HK-2 (cell line): ENCODE data around the gene SNX1.

Experiments
- DNase-seq: peaks from one replicate; pipeline ENCODE4 v3.0.0-alpha.2; 2018; ENCODE audit not compliant: unreplicated experiment

Gene SNX1

GRCh38 chr15:64146041-64146440 is 50.3 kb downstream of the SNX1 start:
- DNase-seq = no peak

- DNase-seq = no peak
Measured at GRCh38 chr15:64146520-64146884, 50.7 kb downstream of the SNX1 start.

- DNase-seq = no peak
Measured at GRCh38 chr15:64146885-64147681, 51.3 kb downstream of the SNX1 start.

DNA sequence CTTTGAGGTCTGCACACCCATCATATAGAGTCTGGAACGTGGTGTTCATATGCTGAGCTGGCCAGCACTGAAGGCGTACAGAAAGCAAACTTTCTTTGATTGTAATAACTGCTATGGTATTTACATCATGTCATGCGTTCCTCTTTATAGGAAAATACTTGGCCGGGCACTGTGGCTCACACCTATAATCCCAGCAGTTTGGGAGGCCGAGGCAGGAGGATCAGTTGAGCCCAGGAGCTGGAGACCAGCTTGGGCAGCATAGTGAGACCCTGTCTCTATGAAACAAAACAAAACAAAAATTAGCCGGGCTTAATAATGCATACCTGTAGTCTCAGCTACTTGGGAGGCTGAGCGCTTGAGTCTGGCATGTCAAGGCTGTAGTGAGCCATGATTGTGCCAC is 52.4 kb downstream of the SNX1 start:
- DNase-seq = no peak

DNA sequence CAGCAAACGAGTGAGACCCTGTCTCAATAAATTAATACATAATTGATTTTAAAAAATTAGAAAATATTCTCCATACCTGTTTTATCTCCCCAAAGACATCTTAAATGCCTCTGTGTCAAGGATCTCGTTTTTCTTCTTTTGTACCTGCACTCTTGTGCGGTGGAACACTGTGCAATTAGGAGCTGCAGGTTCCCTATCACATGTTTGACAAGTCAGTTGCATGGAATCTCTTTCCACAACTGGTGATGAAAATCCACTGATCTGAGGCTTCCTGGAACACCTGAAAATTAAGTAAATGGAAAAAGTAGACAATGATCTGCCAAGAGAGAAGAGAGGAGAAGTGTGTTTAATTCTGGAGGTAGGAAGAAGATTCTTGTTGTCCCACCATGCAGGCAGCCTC is 52.8 kb downstream of the SNX1 start:
- DNase-seq = no peak

- DNase-seq = no peak
Measured at GRCh38 chr15:64149424-64149823, 53.6 kb downstream of the SNX1 start.

- DNase-seq = no peak
Measured at GRCh38 chr15:64149893-64150578, 54.3 kb downstream of the SNX1 start.

DNA sequence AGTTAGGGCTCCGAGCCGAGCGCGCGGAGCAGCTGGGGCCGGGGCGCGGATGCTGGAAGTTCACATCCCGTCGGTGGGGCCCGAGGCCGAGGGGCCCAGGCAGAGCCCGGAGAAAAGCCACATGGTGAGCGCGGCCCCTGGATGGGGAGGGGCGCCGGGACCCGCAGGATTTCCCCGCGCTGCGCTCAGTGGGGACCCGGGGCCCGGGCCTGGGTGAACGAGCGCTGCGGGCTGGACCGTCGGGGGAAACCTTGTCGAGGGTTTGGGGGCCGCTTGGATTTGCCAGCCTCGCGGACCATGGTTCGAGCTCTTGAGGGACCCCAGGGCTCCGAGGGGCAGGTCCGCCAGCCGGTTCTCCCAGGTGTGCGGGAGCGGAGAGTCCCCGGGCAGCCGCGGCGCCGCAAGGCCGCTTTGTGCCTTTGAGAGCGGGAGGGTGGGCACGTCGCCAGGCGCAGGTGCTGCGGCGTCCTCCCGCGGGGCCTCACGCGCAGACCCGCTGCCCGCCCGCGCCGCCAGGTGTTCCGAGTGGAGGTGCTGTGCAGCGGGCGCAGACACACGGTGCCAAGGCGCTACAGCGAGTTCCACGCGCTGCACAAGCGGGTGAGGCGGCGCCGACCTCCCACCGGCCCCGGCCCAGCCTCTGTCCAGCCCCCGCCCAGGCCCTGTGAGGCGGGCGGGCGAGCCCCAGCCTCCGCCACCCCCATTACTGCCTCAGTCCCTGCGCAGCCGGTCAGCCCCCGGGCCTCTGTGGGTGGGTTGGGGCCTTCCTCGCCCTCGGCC is 56.1 kb downstream of the SNX1 start, which contains the start of gene SNX22:
Gene SNX22, plus strand, starts transcription at position 5 of the 780 bp plus-strand sequence. Its CDS starts 45 bp downstream, at position 50.
- DNase-seq = peak; percentile 19

GRCh38 chr15:64152507-64153387 is 57.0 kb downstream of the SNX1 start:
- DNase-seq = no peak

- DNase-seq = peak; percentile 83
Measured at GRCh38 chr15:64153480-64154367, 57.9 kb downstream of the SNX1 start.

DNA sequence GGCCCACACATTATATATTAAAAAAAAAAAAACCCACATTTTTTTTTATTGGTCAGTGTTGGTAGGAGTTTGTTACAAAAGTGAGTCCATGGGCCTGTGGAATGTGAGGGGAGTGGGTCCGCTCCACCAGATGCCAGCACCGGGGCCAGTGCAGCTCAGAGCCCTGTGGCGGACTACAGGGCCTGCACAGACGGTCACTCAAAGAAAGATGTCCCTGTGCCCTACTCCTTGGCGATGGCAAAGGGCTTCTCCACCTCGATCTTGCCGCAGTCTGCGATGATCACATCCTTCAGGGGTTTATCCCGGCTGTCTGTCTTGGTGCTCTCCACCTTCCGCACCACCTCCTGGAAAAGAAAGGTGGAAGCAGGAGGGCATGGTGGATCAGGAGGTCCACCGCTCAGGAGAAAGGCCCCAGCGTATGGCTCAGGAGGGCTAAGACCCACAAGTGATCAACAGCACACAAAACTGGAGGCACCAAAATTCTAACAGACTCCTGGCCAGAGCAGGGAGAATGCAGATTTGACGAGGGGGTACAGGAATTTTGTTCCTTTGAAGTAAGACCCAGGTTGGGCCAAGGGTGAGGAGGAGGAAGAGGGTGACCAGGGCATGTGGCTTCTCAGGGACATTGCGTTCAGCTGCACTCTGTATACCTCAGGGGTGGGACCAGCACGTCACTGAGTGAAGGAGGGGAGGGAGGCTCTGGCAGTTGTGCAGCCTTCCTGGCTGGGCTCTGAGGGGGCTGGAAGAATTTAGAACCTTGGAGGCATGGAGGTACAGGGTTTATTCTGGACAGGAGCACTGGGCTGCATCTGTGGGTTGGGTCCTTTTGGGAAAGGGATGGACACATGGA is 60.2 kb downstream of the SNX1 start:
- no peak for DNase-seq

GRCh38 chr15:64156652-64157331 is 61.0 kb downstream of the SNX1 start:
- no peak for DNase-seq

- no peak for DNase-seq
Measured at GRCh38 chr15:64157599-64158125, 61.9 kb downstream of the SNX1 start.

GRCh38 chr15:64158363-64159134 is 62.8 kb downstream of the SNX1 start:
- DNase-seq = no peak

GRCh38 chr15:64161688-64162477 is 66.1 kb downstream of the SNX1 start:
- no peak for DNase-seq

DNA sequence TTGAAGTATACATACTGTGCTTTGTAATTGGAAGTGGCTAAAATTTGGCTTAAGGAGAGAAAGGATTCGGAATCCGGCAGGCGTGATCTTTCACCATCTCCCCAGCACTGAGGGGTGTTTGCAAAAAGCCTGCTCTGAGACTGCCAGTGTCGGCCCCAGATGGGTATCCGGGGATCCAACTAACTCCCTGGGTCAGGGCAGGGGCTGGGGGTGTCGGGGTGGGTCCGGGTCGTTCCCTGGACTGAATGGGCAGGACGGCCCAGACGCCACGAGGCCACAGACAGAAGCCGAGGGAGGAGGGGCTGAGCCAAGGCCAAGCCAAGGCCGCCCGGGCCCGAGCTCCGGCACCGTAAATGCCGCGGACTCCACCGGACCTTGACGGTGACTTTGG is 66.7 kb downstream of the SNX1 start:
- no peak for DNase-seq
